Common myeloid progenitor, CD34-positive (primary cell): ENCODE results near the gene AZI2. TPM values are rescaled to one million over a fixed set of nuclear protein-coding genes. Genes with fewer than 3 reads are reported as not detected.
A peak's percentile ranks its signal among the peaks of the same experiment; 100 is the strongest.

Source experiments
- CTCF ChIA-PET: fragments of 350-600 bp; sonication (Branson Sonifier 250); formaldehyde crosslinking; loops from one replicate; lab custom pipeline; 2021; ENCODE audit warnings: antibody characterized with exemption; lab: Charles Lee
- POLR2A ChIA-PET: fragments of 350-600 bp; sonication (Branson Sonifier 250); formaldehyde crosslinking; loops from one replicate; lab custom pipeline; 2021; ENCODE audit warnings: antibody characterized with exemption; lab: Charles Lee
- DNase-seq, 3 donors: peaks; one replicate each; pipeline versions ENCODE4 v3.0.0 to v3.0.0-alpha.2; 2013
- H3K27ac ChIP-seq, 2 experiments: 1 replicate in 1 of 2; 2 replicates in 1 of 2; pipeline ENCODE4 v1.7.0; 2013; ENCODE audit warnings: inconsistent platforms in 2 of 2, low read length in 2 of 2, mild to moderate bottlenecking in 2 of 2, low read depth in 1 of 2, moderate library complexity in 1 of 2; ENCODE audit not compliant: severe bottlenecking in 2 of 2, insufficient read depth in 1 of 2, poor library complexity in 1 of 2
- H3K27me3 ChIP-seq, 5 experiments: replicated peaks in 2 of 5; 1 replicate in 3 of 5; 2 replicates in 2 of 5; pipeline versions ENCODE4 v1.6.1 to v1.7.0; 2013; ENCODE audit warnings: low read length in 4 of 5, mild to moderate bottlenecking in 2 of 5, moderate library complexity in 2 of 5, inconsistent platforms in 1 of 5; ENCODE audit not compliant: insufficient read depth in 5 of 5, control insufficient read depth in 4 of 5
- H3K36me3 ChIP-seq, 4 experiments: 1 replicate in 2 of 4; 2 replicates in 2 of 4; pipeline versions ENCODE4 v1.6.1 to v1.7.0; 2013; ENCODE audit warnings: low read length in 3 of 4, control low read depth in 1 of 4, mild to moderate bottlenecking in 1 of 4; ENCODE audit not compliant: control insufficient read depth in 4 of 4, insufficient read depth in 4 of 4
- H3K4me1 ChIP-seq, 4 experiments: 1 replicate in 3 of 4; 2 replicates in 1 of 4; pipeline versions ENCODE4 v1.6.1 to v1.7.1; 2013; ENCODE audit warnings: low read length in 3 of 4, mild to moderate bottlenecking in 3 of 4, control low read depth in 1 of 4, inconsistent platforms in 1 of 4, moderate library complexity in 1 of 4; ENCODE audit not compliant: control insufficient read depth in 4 of 4, insufficient read depth in 4 of 4; ENCODE audit errors: control extremely low read depth in 1 of 4
- H3K4me3 ChIP-seq, 7 experiments: 1 replicate in 4 of 7; 2 replicates in 3 of 7; pipeline versions ENCODE4 v1.5.1 to v1.7.0; 2013; ENCODE audit warnings: mild to moderate bottlenecking in 7 of 7, low read length in 6 of 7, moderate library complexity in 6 of 7, inconsistent platforms in 2 of 7, low read depth in 2 of 7, control low read depth in 1 of 7; ENCODE audit not compliant: insufficient read depth in 4 of 7, control insufficient read depth in 1 of 7; ENCODE audit errors: extremely low read depth in 1 of 7
- H3K9me3 ChIP-seq, 5 experiments: 1 replicate in 4 of 5; 2 replicates in 1 of 5; pipeline versions ENCODE4 v1.6.1 to v1.7.1; 2013; ENCODE audit warnings: low read length in 4 of 5, mild to moderate bottlenecking in 2 of 5, inconsistent platforms in 1 of 5, low read depth in 1 of 5, moderate library complexity in 1 of 5; ENCODE audit not compliant: control insufficient read depth in 4 of 5, insufficient read depth in 2 of 5; ENCODE audit errors: control extremely low read depth in 1 of 5
- WGBS: methylation state at CpG from one replicate; pipeline ENCODE4 v1.1.5; 2013; ENCODE audit not compliant: insufficient coverage; 5-methylcytosine and 5-hydroxymethylcytosine counted together
- polyA plus RNA-seq: library from polyadenylated mRNA; unstranded; fragments of 120-200 nt; gene quantifications from one replicate; pipeline ENCODE4 v1.2.1, GENCODE V29; 2013

Gene AZI2
- 30.4 TPM for polyA plus RNA-seq

GRCh38 chr3:28348629-28349468 lies at the start of gene AZI2, which contains the start of gene ZCWPW2:
TSS of gene AZI2 (minus strand) at chr3:28348824. CDS start at chr3:28340617, 8,207 bp downstream.
TSS of gene ZCWPW2 (plus strand) at chr3:28348721. CDS start at chr3:28413069, 64,348 bp downstream.
- ChIA-PET POLR2A (interaction anchor here (0.7 to 2.0 kb wide), 6 partner anchors 9 to 1392 kb away, joined by 3 to 6 read pairs (median 3); no protein-coding TSS in a partner anchor), CTCF (interaction anchor here (0.7 to 2.4 kb wide), 9 partner anchors 9 to 668 kb away, joined by 3 to 14 read pairs (median 5); no protein-coding TSS in a partner anchor)
- WGBS: under 1% methylated on average over 72 of the region's 83 CpGs
- H3K4me3 ChIP-seq: peak within 1 kb of the TSS; percentile 71 to 94 (median 90)
- H3K9me3 ChIP-seq: peaks cover 4 to 22% (median 6%) of the 10 kb centered on the region in 5 experiments
- peaks cover 5 to 17% (median 10%) of the 10 kb centered on the region in 4 experiments for H3K4me1 ChIP-seq
- H3K36me3 ChIP-seq: peaks cover 0 to 19% (median 6%) of the 10 kb centered on the region in 4 experiments
- H3K27ac ChIP-seq: peak within 1 kb of the TSS; percentile 95 to 99
- peak; percentile 96 to 98 (median 98) for DNase-seq
- H3K27me3 ChIP-seq: no peaks in the 10 kb centered on the region

- POLR2A ChIA-PET: no interaction called here
- Histone ChIP-seq H3K27me3 (no peaks in the 10 kb centered on the region), H3K36me3 (no peaks in the 10 kb centered on the region), H3K4me1 (no peaks in the 10 kb centered on the region), H3K27ac (no peak overlapping the region), H3K9me3 (peaks cover 0 to 19% (median 0%) of the 10 kb centered on the region in 5 experiments), H3K4me3 (no peak overlapping the region)
- 100% methylated on average over 1 of the region's 1 CpG for WGBS
- no peak for DNase-seq
- CTCF ChIA-PET: no interaction called here
These were observed 40.4 kb upstream of the AZI2 start for GRCh38 chr3:28388978-28389377.

- no CpG with 5 or more reads among the region's 5 CpGs for WGBS
- ChIA-PET POLR2A (no interaction called here), CTCF (no interaction called here)
- Histone ChIP-seq H3K27me3 (no peaks in the 10 kb centered on the region), H3K27ac (no peak overlapping the region), H3K9me3 (peaks cover 0 to 16% (median 0%) of the 10 kb centered on the region in 5 experiments), H3K4me1 (no peaks in the 10 kb centered on the region), H3K4me3 (no peak overlapping the region), H3K36me3 (no peaks in the 10 kb centered on the region)
- no peak for DNase-seq
These were observed 37.4 kb upstream of the AZI2 start for GRCh38 chr3:28386049-28386448.

- CTCF ChIA-PET: no interaction called here
- H3K4me3 ChIP-seq: no peak overlapping the region
- no peak overlapping the region for H3K27ac ChIP-seq
- 100% methylated on average over 2 of the region's 4 CpGs for WGBS
- no peaks in the 10 kb centered on the region for H3K9me3 ChIP-seq
- H3K27me3 ChIP-seq: no peaks in the 10 kb centered on the region
- no peaks in the 10 kb centered on the region for H3K36me3 ChIP-seq
- POLR2A ChIA-PET: no interaction called here
- no peaks in the 10 kb centered on the region for H3K4me1 ChIP-seq
- DNase-seq: no peak
These were observed 27.8 kb upstream of the AZI2 start for GRCh38 chr3:28376424-28376823.

GRCh38 chr3:28349469-28350000 lies 911 bp upstream of the AZI2 start:
- Histone ChIP-seq H3K4me1 (peaks cover 5 to 17% (median 10%) of the 10 kb centered on the region in 4 experiments), H3K36me3 (peaks cover 0 to 19% (median 6%) of the 10 kb centered on the region in 4 experiments), H3K27me3 (no peaks in the 10 kb centered on the region), H3K4me3 (peak overlapping the region; percentile 71 to 94 (median 90)), H3K27ac (peak overlapping the region; percentile 95 to 99), H3K9me3 (peaks cover 4 to 24% (median 6%) of the 10 kb centered on the region in 5 experiments)
- CTCF ChIA-PET: interaction anchor here (1.0 to 2.4 kb wide), 7 partner anchors 14 to 668 kb away, joined by 3 to 14 read pairs (median 5); no protein-coding TSS in a partner anchor
- WGBS: 0% methylated on average over 3 of the region's 13 CpGs
- POLR2A ChIA-PET: interaction anchor here (0.7 to 2.0 kb wide), 4 partner anchors 10 to 1391 kb away, joined by 3 to 6 read pairs (median 4); no protein-coding TSS in a partner anchor
- DNase-seq: no peak

- Histone ChIP-seq H3K9me3 (peaks cover 2 to 17% (median 6%) of the 10 kb centered on the region in 5 experiments), H3K4me1 (peaks cover 5 to 17% (median 10%) of the 10 kb centered on the region in 4 experiments), H3K36me3 (peaks cover 0 to 19% (median 3%) of the 10 kb centered on the region in 4 experiments), H3K27me3 (no peaks in the 10 kb centered on the region), H3K4me3 (peak overlapping the region; percentile 71 to 94 (median 90)), H3K27ac (peak overlapping the region; percentile 95 to 99)
- DNase-seq: no peak
- 0% methylated on average over 15 of the region's 16 CpGs for WGBS
- CTCF ChIA-PET: interaction anchor here (0.7 to 2.4 kb wide), 8 partner anchors 9 to 667 kb away, joined by 3 to 14 read pairs (median 6); no protein-coding TSS in a partner anchor
- POLR2A ChIA-PET: interaction anchor here (0.7 to 2.0 kb wide), 5 partner anchors 9 to 636 kb away, joined by 3 to 6 read pairs (median 3); no protein-coding TSS in a partner anchor
These were observed 377 bp downstream of the AZI2 start for GRCh38 chr3:28348265-28348628.
